ENCODE results near the gene KCNN3. TPM values are rescaled to one million over a fixed set of nuclear protein-coding genes. Genes with fewer than 3 reads are reported as not detected.

The KCNN3 gene
- total RNA-seq, 1 donor from 2014 or later, result 0.04 TPM

- no peaks in the 10 kb centered on the region for H3K27me3 ChIP-seq (ENCODE audit: control insufficient read depth, insufficient read depth, low read length)
- no peaks in the 10 kb centered on the region for H3K36me3 ChIP-seq (ENCODE audit: control insufficient read depth, insufficient read depth, low read length)
- no peak overlapping the region for H3K4me3 ChIP-seq (ENCODE audit: low read depth, low read length)
- DNase-seq (ENCODE audit: low read depth), result no peak
- TF ChIP-seq CTCF (IDR thresholded peaks at IDR 0.05; ENCODE audit: insufficient read depth, low read length, poor library complexity, severe bottlenecking), result no peak
These were observed 149.5 kb downstream of the KCNN3 start for GRCh38 chr1:154720328-154721297.

- no peaks in the 10 kb centered on the region for H3K36me3 ChIP-seq (ENCODE audit: control insufficient read depth, insufficient read depth, low read length)
- H3K27me3 ChIP-seq (ENCODE audit: control insufficient read depth, insufficient read depth, low read length), result no peaks in the 10 kb centered on the region
- TF ChIP-seq CTCF (IDR thresholded peaks at IDR 0.05; ENCODE audit: insufficient read depth, low read length, poor library complexity, severe bottlenecking), result no peak
- DNase-seq (ENCODE audit: low read depth), result no peak
- no peak overlapping the region for H3K4me3 ChIP-seq (ENCODE audit: low read depth, low read length)
These were observed 150.3 kb downstream of the KCNN3 start for GRCh38 chr1:154719586-154720327.

GRCh38 chr1:154718566-154718965 is 151.5 kb downstream of the KCNN3 start:
- H3K4me3 ChIP-seq (ENCODE audit: low read depth, low read length), result no peak overlapping the region
- no peak for TF ChIP-seq CTCF (IDR thresholded peaks at IDR 0.05; ENCODE audit: insufficient read depth, low read length, poor library complexity, severe bottlenecking)
- H3K36me3 ChIP-seq (ENCODE audit: control insufficient read depth, insufficient read depth, low read length), result no peaks in the 10 kb centered on the region
- no peak for DNase-seq (ENCODE audit: low read depth)
- H3K27me3 ChIP-seq (ENCODE audit: control insufficient read depth, insufficient read depth, low read length), result peaks cover 1% of the 10 kb centered on the region

- no peak for DNase-seq (ENCODE audit: low read depth)
- peaks cover 9% of the 10 kb centered on the region for H3K27me3 ChIP-seq (ENCODE audit: control insufficient read depth, insufficient read depth, low read length)
- H3K36me3 ChIP-seq (ENCODE audit: control insufficient read depth, insufficient read depth, low read length), result no peaks in the 10 kb centered on the region
- TF ChIP-seq CTCF (IDR thresholded peaks at IDR 0.05; ENCODE audit: insufficient read depth, low read length, poor library complexity, severe bottlenecking), result no peak
- no peak overlapping the region for H3K4me3 ChIP-seq (ENCODE audit: low read depth, low read length)
These were observed 152.6 kb downstream of the KCNN3 start for GRCh38 chr1:154717528-154717924.

- Histone ChIP-seq H3K27me3 (ENCODE audit: control insufficient read depth, insufficient read depth, low read length) (peaks cover 16% of the 10 kb centered on the region), H3K36me3 (ENCODE audit: control insufficient read depth, insufficient read depth, low read length) (no peaks in the 10 kb centered on the region), H3K4me3 (ENCODE audit: low read depth, low read length) (no peak overlapping the region)
- no peak for TF ChIP-seq CTCF (IDR thresholded peaks at IDR 0.05; ENCODE audit: insufficient read depth, low read length, poor library complexity, severe bottlenecking)
- no peak for DNase-seq (ENCODE audit: low read depth)
These were observed 153.2 kb downstream of the KCNN3 start for GRCh38 chr1:154716614-154717527.

Data from kidney epithelial cell (primary cell).